H54 (cell line): ENCODE measurements around the gene ABCC6.
"Not testable (repeated sequence)": the region's sequence is repeated elsewhere in the genome, so short reads cannot be mapped to it uniquely, and the experiment has no call there.

Experiments
- DNase-seq: peaks from one replicate; pipeline ENCODE4 v3.0.0; 2011; ENCODE audit warnings: low spot score, mixed read lengths; ENCODE audit not compliant: insufficient read length
- FAIRE-seq: peaks from 3 replicates; lab custom pipeline; 2011; peaks lifted over from hg19 to GRCh38; lab: Jason Lieb, UNC
- POLR2A ChIP-seq: IDR thresholded peaks from 2 replicates; pipeline ENCODE4 v1.6.1; 2011; ENCODE audit warnings: low read depth, mild to moderate bottlenecking, low read length

ABCC6 gene

DNA sequence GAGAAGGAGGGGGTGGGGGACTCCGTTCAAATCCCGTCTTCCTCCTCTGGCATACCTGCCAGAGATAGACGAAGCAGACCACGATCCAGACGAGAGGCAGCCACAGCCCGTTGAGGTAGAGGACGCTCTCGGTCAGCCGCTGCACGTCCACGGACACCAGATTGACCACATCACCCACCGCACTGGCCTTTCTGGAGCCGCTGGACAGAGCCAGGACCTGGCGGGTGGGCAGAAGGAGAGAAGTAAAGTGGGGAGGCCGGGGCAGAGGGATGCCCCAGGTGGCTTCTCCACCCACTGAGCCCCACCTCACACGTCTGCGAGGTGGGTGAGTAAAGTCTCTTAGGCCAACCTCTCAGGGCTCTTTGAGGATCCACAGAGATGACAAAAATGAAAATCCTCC is 25.3 kb downstream of the ABCC6 start:
- no peak for DNase-seq
- no peak for FAIRE-seq
- no peak for TF ChIP-seq POLR2A

DNA sequence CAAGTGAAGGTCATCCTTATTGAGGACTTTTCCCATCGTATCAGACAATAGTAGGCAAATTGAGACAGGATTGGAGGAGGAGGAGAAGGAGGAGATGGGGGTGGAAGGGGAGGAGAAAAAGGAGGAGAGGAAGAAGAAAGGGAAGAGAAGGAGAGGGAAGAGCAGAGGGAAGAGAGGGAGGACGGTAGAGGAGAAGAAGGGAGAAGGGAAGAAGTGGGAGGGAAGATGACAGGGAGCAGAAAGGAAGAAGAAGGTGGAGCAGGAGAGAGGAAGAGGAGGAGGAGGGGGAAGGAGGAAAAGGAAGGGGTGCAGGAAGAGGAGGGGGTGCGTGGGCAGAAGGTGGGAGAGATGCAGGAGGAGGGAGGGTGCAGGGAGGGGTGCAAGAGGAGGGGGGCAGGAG is 26.0 kb downstream of the ABCC6 start:
- DNase-seq (no peak), FAIRE-seq (no peak)
- TF ChIP-seq POLR2A, result no peak

DNA sequence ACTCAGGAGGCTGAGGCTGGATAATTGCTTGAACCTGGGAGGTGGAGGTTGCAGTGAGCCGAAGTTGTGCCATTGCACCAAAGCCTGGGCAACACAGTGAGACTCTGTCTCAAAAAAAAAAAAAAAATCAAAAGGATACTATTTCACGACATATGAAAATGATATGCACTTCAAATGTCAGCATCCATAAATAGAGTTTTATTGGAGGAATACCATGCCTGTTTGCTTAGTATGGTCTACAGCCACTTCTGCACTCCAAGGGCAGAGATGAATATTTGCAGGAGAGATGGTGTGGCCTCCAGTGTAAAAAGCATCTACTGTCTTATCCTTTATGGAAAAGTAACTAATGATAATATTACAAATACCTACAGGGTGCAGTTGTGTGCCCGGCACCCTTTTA is 27.2 kb downstream of the ABCC6 start:
- FAIRE-seq, result no peak
- no peak for TF ChIP-seq POLR2A
- DNase-seq, result no peak

DNA sequence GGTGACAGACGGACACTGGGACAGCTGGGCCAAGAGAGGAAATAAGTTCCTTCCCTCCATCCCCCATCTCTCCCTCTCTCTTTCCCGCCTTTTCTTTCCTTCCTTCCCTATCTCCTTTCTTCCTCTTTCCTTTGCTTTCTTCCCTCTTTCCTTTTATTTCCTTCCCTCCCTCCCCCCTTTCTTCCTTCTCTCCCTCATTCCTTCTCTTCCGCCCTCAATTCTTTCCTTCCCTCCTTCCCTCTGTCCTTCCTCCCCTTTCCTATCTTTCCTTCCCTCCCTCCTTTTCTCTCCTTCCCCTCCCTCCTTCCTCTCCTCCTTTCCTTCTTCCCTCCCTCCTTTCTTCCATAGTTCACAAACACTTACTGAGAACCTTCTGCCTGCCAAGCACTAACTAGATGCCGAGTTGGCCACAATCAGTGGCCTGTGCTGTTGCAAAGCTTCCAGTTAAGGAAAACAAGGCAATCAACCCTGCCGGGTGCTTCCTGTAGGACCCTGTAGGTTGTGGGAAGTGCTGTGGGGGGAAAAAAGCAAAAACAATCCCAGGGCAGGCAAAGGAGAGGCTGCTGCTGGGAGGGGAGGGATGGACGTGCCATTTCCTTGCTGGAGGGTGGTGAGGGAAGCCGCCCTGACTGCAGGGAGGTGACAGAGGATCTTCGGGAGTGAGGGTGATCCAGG is 31.7 kb downstream of the ABCC6 start:
- no peak for TF ChIP-seq POLR2A
- DNase-seq (no peak), FAIRE-seq (no peak)

DNA sequence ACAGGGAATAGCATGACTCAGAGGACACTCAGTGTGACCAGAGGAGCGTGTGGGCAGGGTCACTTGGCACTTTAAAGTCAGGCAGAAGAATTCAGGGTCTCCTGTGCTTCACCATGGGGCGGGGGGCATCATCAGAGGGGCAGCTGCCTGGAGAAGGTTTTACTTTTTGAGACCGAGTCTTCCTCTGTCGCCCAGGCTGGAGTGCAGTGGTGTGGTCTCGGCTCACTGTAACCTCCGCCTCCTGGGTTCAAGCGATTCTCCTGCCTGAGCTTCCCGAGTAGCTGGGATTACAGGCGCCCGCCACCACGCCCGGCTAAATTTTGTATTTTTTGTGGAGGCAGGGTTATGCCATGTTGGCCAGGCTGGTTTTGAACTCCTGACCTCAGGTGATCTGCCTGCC is 32.3 kb downstream of the ABCC6 start:
- DNase-seq, result not testable (repeated sequence)

GRCh38 chr16:16190546-16190945 is 32.7 kb downstream of the ABCC6 start:
- TF ChIP-seq POLR2A, result no peak
- FAIRE-seq, result no peak
- DNase-seq, result no peak

More for the DNA sequence above, 32.3 kb downstream of the ABCC6 start:
- not testable (repeated sequence) for FAIRE-seq

GRCh38 chr16:16189842-16190241 is 33.5 kb downstream of the ABCC6 start:
- no peak for TF ChIP-seq POLR2A
- no peak for FAIRE-seq
- DNase-seq, result no peak

DNA sequence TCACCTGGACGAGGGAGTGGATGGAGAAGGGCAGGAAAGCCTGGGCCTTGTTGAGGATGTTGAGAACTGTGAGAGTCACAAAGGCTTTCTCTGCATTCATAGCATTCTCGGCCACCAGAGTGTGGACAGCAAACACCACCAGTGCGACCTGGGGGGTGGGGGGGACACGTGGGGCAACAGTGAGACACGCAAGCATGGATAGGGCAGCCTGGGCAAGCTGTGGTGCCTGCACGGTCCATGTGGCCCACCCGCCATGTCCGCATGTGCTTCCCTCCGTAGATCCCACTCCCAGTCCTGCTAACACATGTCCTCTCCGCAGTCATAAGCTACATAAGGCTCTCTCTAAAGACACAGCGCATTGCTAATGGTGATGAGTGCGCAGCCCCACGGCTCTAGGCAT is 34.5 kb downstream of the ABCC6 start:
- FAIRE-seq, result no peak
- TF ChIP-seq POLR2A, result no peak

GRCh38 chr16:16186820-16187219 is 36.5 kb downstream of the ABCC6 start:
- FAIRE-seq (no peak), DNase-seq (no peak)
- no peak for TF ChIP-seq POLR2A

More for the DNA sequence above, 34.5 kb downstream of the ABCC6 start:
- no peak for DNase-seq

DNA sequence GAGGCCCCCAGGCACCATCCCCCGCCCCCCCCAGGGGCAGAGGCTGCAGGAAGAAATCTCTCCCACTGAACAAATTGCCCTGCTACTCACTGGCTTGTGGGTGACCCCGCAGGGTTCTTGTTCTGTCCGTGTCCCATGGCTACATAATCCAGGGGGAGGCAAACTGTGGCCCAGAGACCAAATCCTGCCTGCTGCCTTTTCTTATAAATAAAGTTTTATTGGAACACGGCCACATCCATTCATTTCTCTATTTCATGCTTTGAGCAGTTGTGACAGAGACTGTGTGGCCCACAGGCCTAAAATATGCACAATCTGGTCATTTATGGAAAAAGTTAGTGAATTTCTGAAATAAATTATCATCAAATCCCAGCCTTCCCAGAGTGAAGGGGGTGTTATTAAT is 38.2 kb downstream of the ABCC6 start:
- no peak for TF ChIP-seq POLR2A
- DNase-seq (no peak), FAIRE-seq (no peak)

DNA sequence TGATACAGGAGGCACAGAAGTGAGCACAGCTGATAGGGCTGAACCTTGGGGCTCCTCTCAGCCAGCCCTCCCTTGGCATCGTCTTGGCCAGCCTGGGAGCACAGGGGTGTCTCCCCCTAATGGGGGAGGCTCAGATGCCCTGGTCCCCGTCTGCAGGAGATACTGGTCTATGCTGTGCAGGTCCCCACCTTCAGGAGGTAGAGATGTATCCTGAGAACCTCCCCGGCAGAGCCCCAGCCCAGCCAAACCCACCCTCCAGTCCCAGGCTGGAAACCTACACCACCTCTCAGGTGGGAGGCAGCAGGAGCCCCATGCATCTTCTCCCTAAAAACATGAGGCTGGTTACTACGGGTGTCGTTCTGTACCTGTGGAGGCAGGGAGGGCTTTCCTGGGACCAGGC is 38.7 kb downstream of the ABCC6 start:
- DNase-seq (no peak), FAIRE-seq (no peak)
- no peak for TF ChIP-seq POLR2A

GRCh38 chr16:16183562-16183961 is 39.7 kb downstream of the ABCC6 start:
- FAIRE-seq (no peak), DNase-seq (no peak)
- TF ChIP-seq POLR2A, result no peak

GRCh38 chr16:16182918-16183317 is 40.4 kb downstream of the ABCC6 start:
- TF ChIP-seq POLR2A, result no peak
- FAIRE-seq, result no peak
- no peak for DNase-seq

- FAIRE-seq, DNase-seq: not testable (repeated sequence)
These were observed 41.5 kb downstream of the ABCC6 start for GRCh38 chr16:16181748-16182147.

- DNase-seq (no peak), FAIRE-seq (no peak)
- TF ChIP-seq POLR2A, result no peak
These were observed 44.7 kb downstream of the ABCC6 start for GRCh38 chr16:16178455-16179162.
